Sigmoid colon (tissue), 4 donors: Measurements from ENCODE around the gene NOP10.

Experiments used
- EP300 ChIP-seq, 4 donors: sonication (generic); formaldehyde crosslinking; IDR thresholded peaks; one replicate each; pipeline ENCODE4 v1.6.1; 2017; ENCODE audit warnings: antibody characterized with exemption in 4 of 4
- TF ChIP-seq, protein P1 (sequence below), 4 experiments: fragments of 450-650 bp in 3 of 4; fragments of 200-600 bp in 1 of 4; IDR thresholded peaks; one replicate each; pipeline ENCODE4 v1.5.1; 2016 to 2019; ENCODE audit warnings: antibody characterized with exemption in 4 of 4, mild to moderate bottlenecking in 3 of 4, moderate library complexity in 2 of 4

DNA sequence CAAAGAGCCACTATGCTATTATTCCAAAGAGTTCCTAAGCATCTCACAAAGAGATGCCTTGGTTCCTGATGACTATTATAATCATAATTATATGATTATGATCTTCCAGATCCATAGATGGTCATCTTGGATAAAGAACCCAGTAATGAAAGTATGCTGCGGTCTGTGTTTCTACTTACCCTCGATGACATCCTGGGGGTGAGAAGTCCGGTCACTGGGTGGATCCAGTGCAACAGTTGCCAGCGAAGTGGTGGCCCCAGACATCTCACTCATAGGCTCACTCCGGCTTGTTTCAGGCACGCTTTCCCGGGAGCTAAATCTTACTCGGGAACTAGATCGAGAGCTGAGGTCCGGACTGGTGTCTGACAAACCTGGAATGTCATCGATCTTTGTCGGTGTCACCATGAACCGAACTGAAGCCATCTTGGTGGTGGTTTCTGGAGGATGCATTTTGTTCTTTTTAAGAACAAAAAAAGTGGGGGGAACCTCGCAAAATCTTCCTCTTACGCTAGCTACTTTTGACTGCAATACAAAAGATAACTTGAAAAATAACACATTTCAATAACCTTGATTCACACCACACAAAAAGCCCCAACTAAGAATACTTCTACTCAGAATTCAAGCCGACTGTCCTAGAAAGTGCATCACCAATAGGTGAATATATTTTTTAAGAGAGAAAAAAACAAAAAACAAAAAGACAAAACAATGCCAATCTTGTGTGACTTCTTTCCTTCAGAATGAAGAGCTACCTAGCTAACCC lies 6.5 kb downstream of the NOP10 start:
- TF ChIP-seq, protein P1, sequence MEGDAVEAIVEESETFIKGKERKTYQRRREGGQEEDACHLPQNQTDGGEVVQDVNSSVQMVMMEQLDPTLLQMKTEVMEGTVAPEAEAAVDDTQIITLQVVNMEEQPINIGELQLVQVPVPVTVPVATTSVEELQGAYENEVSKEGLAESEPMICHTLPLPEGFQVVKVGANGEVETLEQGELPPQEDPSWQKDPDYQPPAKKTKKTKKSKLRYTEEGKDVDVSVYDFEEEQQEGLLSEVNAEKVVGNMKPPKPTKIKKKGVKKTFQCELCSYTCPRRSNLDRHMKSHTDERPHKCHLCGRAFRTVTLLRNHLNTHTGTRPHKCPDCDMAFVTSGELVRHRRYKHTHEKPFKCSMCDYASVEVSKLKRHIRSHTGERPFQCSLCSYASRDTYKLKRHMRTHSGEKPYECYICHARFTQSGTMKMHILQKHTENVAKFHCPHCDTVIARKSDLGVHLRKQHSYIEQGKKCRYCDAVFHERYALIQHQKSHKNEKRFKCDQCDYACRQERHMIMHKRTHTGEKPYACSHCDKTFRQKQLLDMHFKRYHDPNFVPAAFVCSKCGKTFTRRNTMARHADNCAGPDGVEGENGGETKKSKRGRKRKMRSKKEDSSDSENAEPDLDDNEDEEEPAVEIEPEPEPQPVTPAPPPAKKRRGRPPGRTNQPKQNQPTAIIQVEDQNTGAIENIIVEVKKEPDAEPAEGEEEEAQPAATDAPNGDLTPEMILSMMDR (IDR thresholded peaks at IDR 0.05), result no peak
- TF ChIP-seq EP300 (IDR thresholded peaks at IDR 0.05), result no peak
